Measurements from ENCODE around the gene PLEKHA4. TPM values are rescaled to one million over a fixed set of nuclear protein-coding genes. Genes with fewer than 3 reads are reported as not detected.
A peak's percentile ranks its signal among the peaks of the same experiment; 100 is the strongest.

PLEKHA4 gene
- total and polyA plus RNA-seq, 9 of the 15 experiments (the other 6 are each of a cell fraction or from before 2014, with no cell fraction given): 0.07 to 30.8 (median 11.4) TPM

- TF ChIP-seq RAD51 (IDR thresholded peaks at IDR 0.05; ENCODE audit: borderline replicate concordance, low read depth): peak; percentile 41; the same call in 1 of the 2 replicates
- no peak for TF ChIP-seq TRIM25 (IDR thresholded peaks at IDR 0.05; ENCODE audit: borderline replicate concordance)
- peak; percentile 99 for TF ChIP-seq GATA2 (CRISPR knock-in tag; IDR thresholded peaks at IDR 0.05)
- no peak for TF ChIP-seq ZNF316 (IDR thresholded peaks at IDR 0.05)
- TF ChIP-seq ZBED1 (IDR thresholded peaks at IDR 0.05): peak; percentile 90
- TF ChIP-seq HCFC1 (IDR thresholded peaks at IDR 0.05; ENCODE audit: low read depth, low read length): no peak
- TF ChIP-seq SRSF9 (IDR thresholded peaks at IDR 0.05; ENCODE audit: borderline replicate concordance, low read depth, low read length): no peak
- TF ChIP-seq POLR3G (IDR thresholded peaks at IDR 0.05; ENCODE audit: extremely low read depth, insufficient read length, insufficient replicate concordance): no peak
- TF ChIP-seq ZNF121 (CRISPR knock-in tag; conservative IDR thresholded peaks at IDR 0.05): no peak
- no peak for TF ChIP-seq ARID3B (CRISPR knock-in tag; IDR thresholded peaks at IDR 0.05; ENCODE audit: borderline replicate concordance)
- TF ChIP-seq ZNF24 (IDR thresholded peaks at IDR 0.05): peak; percentile 31; the same call in 1 of the 2 replicates
- TF ChIP-seq BCLAF1 (IDR thresholded peaks at IDR 0.05; ENCODE audit: borderline replicate concordance in 1 of 2, control insufficient read depth in 1 of 2, low read depth in 2 of 2, low read length in 1 of 2): no peak; a peak in 1 of 4 replicates
- no peak for TF ChIP-seq NFE2L1 (tag; IDR thresholded peaks at IDR 0.05; ENCODE audit: borderline replicate concordance, low read depth)
- TF ChIP-seq ETV6 (IDR thresholded peaks at IDR 0.05; ENCODE audit: borderline replicate concordance in 1 of 2, low read depth in 2 of 2, low read length in 1 of 2): peak; percentile 40 to 70; a peak in 1 of 4 replicates
- no peak for TF ChIP-seq ETV6 (CRISPR knock-in tag; IDR thresholded peaks at IDR 0.05; ENCODE audit: borderline replicate concordance)
- TF ChIP-seq MTA3 (IDR thresholded peaks at IDR 0.05; ENCODE audit: borderline replicate concordance): peak; percentile 92
- peak; percentile 96 for TF ChIP-seq CHD1 (IDR thresholded peaks at IDR 0.05; ENCODE audit: low read length)
- peak; percentile 14; the same call in 1 of the 2 replicates for TF ChIP-seq SP1 (CRISPR knock-in tag; IDR thresholded peaks at IDR 0.05)
- peak; percentile 99 for TF ChIP-seq TCF3 (CRISPR knock-in tag; IDR thresholded peaks at IDR 0.05)
Measured at GRCh38 chr19:48873476-48874302, 5.3 kb upstream of the PLEKHA4 start (continued).
